ENCODE results near the gene MATN1. TPM values are rescaled to one million over a fixed set of nuclear protein-coding genes. Genes with fewer than 3 reads are reported as not detected.
"Not testable (repeated sequence)": the region's sequence is repeated elsewhere in the genome, so short reads cannot be mapped to it uniquely, and the experiment has no call there.

MATN1 gene
- total RNA-seq, 1 experiment from 2014 or later = not detected

DNA sequence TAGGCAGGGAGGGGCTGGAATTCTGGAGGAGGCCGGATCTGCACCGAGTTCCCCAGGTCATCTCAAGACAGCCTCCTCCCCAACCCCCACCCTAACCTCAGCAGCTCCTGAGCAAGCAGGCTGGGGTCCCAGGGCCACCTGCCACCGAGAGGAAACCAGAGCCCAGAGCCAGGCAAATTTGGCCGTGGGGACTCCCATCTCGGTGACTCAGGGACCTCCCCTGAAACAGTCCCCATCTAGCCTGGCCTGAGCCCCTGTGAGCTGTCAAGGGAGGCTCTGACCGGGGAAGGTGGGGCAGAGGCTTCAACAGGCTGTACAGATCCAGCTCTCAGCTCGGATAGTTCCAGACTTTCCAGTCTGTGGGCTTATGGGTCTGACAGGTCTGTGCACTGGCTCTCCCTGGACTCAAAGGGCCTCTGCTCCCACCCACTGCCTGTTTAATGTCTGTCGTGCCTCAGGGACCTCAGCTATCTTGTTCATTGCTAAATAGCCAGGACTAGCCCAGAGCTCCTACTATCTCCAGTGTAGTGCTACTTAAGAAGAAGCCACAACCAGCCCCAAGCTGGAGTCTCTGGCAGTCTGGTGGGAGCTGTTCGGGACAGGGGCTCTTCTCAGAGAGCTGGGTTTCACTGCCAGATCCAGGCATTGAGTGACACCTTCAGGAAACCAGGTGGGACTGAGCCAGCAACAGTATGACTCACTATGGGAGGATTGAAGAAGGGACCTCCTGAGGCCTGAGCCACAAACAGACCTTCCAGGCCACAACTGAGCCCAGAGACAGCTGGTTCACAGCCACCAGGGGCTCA lies 25.6 kb downstream of the MATN1 start:
- peak; percentile 38 for DNase-seq (ENCODE audit: low spot score)

GRCh38 chr1:30696831-30697230 lies 26.6 kb downstream of the MATN1 start:
- DNase-seq (ENCODE audit: low spot score) = no peak

DNA sequence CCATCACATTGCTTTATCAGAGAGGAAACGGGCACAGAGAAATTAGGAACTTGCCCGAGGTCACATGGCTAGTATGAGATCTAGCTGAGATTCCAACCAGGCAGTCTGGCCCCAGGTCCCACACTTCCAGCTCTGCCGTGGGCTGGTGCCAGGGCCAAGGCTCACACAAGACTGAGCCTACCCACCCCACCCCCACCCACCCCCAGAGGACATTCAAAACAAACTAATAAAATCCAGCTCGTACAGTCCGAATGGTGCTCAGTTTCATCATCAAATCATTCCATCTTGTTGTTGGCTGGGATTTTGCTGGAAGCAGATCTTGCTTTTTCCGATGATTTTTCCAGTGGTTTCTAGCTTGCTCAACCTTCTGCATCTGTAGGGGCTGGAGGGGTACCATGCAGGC lies 27.9 kb downstream of the MATN1 start:
- no peak for DNase-seq (ENCODE audit: low spot score)

GRCh38 chr1:30694280-30695175 lies 28.9 kb downstream of the MATN1 start:
- DNase-seq (ENCODE audit: low spot score) = no peak

GRCh38 chr1:30693822-30694221 lies 29.6 kb downstream of the MATN1 start:
- no peak for DNase-seq (ENCODE audit: low spot score)

DNA sequence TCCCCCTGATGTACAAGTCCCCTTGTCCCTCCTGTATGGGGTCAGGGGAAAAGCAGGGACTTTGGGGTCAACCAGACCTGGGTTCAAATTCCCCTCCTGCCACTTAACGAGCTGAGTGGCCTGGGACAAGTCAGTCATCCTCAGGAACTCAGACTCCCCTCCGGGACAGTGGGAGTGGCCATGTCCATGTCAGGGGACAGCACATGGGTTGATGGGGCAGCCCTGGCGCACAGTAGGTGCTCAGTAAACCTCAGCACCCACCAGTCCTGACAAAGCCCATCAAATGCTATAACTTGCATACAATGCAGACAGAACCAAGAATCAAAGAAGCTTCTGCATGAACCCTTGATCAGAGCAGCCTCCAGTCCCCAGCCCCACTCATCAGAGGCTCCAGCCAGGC lies 30.0 kb downstream of the MATN1 start:
- no peak for DNase-seq (ENCODE audit: low spot score)

GRCh38 chr1:30692948-30693301 lies 30.5 kb downstream of the MATN1 start:
- DNase-seq (ENCODE audit: low spot score) = no peak

DNA sequence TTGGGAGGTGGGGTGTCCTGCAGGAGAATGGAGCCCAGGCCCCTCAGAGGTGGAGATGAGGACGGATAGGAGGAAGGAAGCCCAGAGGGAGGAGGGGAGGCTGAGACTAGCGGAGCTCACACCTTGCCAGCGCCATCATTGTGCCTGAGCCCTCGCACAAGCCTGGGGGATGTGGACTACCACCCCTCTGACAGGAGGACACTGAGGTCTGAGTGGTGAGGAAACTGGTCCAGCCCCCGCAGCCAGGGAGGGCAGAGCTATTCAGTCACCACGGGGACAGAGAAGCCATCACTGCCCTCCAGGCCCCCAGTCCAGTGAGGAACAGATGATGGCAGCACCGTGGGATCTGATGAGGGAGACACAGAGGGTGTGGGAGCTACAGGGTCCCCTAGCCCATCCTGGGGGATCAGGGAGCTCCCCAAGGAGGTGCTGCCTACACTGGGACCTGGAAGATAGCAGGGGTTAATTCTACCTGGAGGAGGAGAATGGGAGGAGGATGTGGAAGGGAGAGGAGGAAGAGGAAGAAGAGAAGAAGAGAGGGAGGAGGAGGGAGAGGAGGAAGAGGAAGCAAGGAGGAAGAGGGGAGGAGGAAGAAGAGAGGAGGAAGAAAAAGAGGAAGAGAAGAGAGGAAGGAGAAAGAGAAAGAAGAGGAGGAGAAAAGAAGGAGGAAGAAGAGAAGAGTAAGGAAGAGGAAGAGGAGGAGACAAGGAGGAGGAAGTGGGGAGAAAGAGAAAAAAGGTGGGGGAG lies 31.0 kb downstream of the MATN1 start:
- DNase-seq (ENCODE audit: low spot score) = no peak

GRCh38 chr1:30691480-30691879 lies 31.9 kb downstream of the MATN1 start:
- DNase-seq (ENCODE audit: low spot score) = no peak

- DNase-seq (ENCODE audit: low spot score) = no peak
Measured at GRCh38 chr1:30689901-30690645, 33.3 kb downstream of the MATN1 start.

DNA sequence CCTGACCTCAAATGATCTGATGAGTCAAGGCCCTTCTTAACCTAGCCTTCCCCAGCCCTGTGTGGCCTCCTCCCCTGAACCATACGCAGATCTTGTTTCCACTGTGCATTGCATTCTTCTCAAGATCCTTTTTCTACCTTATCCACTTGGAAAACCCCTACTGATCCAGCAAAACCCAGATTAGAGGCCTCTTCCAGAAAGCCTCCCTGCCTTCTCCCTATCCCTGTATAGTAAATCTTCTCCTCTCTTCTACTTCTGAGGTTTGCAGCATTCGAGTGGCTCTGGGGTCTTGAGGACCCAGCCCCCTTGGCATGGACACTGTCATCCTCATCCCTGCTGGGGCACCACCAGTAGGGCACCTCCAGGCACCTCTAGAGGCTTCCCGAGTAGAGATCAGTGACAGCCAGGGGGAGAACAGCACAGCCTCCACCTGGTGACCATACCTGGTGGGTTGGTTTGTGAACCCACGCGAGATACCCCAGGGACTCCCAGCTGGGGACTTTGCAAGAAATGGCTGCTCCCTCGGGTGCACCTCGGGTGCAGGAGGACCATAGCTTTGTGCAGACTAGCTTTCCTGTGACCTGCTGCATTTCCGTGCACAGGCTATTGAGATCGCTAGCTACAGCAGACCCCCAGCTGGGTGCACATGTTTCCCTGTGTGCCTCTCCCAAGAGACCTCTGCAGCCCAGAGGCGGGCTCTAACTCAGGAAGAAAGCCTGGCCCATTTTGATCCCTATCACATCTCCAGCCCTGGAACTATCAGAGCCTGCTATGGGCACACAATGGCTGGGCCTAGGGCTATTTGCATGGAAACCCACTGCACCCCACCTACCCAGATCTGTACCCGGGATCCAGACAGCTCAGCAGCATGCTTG lies 34.2 kb downstream of the MATN1 start:
- DNase-seq (ENCODE audit: low spot score) = no peak

DNA sequence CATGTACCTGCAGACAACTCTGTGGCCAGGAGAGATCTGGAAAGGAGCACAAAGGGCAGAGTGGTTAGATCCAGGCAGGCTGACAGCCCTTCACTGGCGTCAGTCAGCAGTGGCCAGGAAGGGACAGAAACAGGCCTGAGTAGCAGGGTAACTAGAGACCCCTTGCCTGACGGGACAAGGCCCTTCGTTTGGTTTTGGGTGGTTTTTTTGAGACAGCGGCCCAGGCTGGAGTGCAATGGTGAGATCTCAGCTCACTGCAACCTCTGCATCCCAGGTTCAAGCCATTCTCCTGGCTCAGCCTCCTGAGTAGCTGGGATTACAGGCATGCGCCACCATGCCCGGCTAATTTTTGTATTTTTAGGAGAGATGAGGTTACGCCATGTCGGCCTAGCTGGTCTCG lies 34.9 kb downstream of the MATN1 start:
- not testable (repeated sequence) for DNase-seq (ENCODE audit: low spot score)

GRCh38 chr1:30687886-30688285 lies 35.5 kb downstream of the MATN1 start:
- DNase-seq (ENCODE audit: low spot score) = no peak

GRCh38 chr1:30686236-30686935 lies 37.0 kb downstream of the MATN1 start:
- no peak for DNase-seq (ENCODE audit: low spot score)

DNA sequence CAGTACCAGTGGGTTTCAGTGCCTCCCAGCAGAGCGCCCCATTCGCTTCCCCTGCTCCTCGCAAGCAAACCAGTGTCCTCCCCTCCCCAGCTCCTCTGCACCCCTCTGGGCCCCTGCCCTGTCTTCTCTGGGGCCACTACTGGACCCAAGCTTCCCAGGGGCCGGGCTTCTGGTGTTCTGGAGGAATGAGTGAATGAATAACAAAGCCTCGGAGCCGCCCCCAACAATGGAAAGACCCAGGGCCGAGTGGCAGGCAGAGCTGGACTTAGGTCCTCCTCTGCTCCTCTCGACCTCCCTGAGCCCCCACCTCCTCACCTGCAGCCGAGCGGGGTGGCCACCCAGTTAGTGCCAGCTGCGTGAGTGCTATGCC lies 37.6 kb downstream of the MATN1 start:
- DNase-seq (ENCODE audit: low spot score) = no peak

- DNase-seq (ENCODE audit: low spot score) = no peak
Measured at GRCh38 chr1:30684881-30685795, 38.2 kb downstream of the MATN1 start.

GRCh38 chr1:30684259-30684658 lies 39.1 kb downstream of the MATN1 start:
- DNase-seq (ENCODE audit: low spot score) = no peak

DNA sequence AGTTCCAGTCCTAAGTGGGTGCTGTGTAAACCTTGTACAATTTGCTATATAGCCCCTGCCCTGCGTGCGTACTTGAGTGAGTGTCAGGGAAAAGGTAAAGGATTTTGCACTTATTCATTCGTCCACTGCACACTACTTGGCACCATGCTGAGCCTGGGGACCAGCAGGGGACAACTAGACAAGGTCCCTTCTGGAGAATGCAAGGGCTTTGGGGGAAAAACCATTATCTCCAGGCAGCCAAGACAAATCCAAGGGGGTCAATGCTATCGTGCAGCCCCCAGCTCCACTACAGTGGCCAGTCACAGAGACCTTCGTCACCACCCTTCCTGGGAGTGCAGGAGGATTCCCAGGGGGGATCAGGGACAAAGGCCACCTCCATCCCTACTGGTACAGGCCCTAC lies 39.7 kb downstream of the MATN1 start:
- no peak for DNase-seq (ENCODE audit: low spot score)
